H1 (cell line): ENCODE measurements around the gene CD44. TPM values are rescaled to one million over a fixed set of nuclear protein-coding genes. Genes with fewer than 3 reads are reported as not detected.

ENCODE experiments used
- CTCF ChIA-PET: fragments of 300-600 bp; sonication (Branson Sonifier 250); formaldehyde crosslinking; loops from one replicate; lab custom pipeline; 2021; ENCODE audit not compliant: partially characterized antibody; lab: Charles Lee
- POLR2A ChIA-PET: fragments of 300-600 bp; sonication (Branson Sonifier 250); formaldehyde crosslinking; loops from one replicate; lab custom pipeline; 2021; ENCODE audit warnings: inconsistent platforms; ENCODE audit not compliant: partially characterized antibody; lab: Charles Lee
- DNase-seq, 2 experiments: peaks; one replicate each; pipeline versions ENCODE4 v3.0.0 to v3.0.0-alpha.2; 2010 to 2022; ENCODE audit warnings: low spot score in 2 of 2, low read depth in 1 of 2, mixed read lengths in 1 of 2
- FAIRE-seq: peaks from 2 replicates; lab custom pipeline; 2011; peaks lifted over from hg19 to GRCh38; lab: Jason Lieb, UNC
- H2AFZ ChIP-seq: 2 replicates; pipeline ENCODE4 v1.8.1; 2012; ENCODE audit warnings: low read length, inconsistent platforms
- H2AK5ac ChIP-seq: 2 replicates; pipeline ENCODE4 v1.6.1; 2013; ENCODE audit warnings: low read depth, low read length
- H2BK120ac ChIP-seq: replicated peaks from 2 replicates; pipeline ENCODE3; 2013; ENCODE audit warnings: low read depth, low read length, inconsistent platforms
- H2BK12ac ChIP-seq: 2 replicates; pipeline ENCODE4 v1.6.1; 2013; ENCODE audit warnings: low read depth, low read length
- H2BK15ac ChIP-seq: 2 replicates; pipeline ENCODE4 v1.6.1; 2013; ENCODE audit warnings: low read length
- H2BK20ac ChIP-seq: 2 replicates; pipeline ENCODE4 v1.6.1; 2013; ENCODE audit warnings: low read length
- H2BK5ac ChIP-seq: 2 replicates; pipeline ENCODE4 v1.6.1; 2013; ENCODE audit warnings: low read depth, low read length
- H3K14ac ChIP-seq: 2 replicates; pipeline ENCODE4 v1.6.1; 2013; ENCODE audit warnings: inconsistent platforms; ENCODE audit not compliant: insufficient read length
- H3K18ac ChIP-seq: 2 replicates; pipeline ENCODE4 v1.6.1; 2013; ENCODE audit warnings: low read length; ENCODE audit errors: extremely low read depth
- H3K23ac ChIP-seq: 2 replicates; pipeline ENCODE4 v1.6.1; 2013; ENCODE audit warnings: inconsistent platforms; ENCODE audit not compliant: insufficient read length
- H3K23me2 ChIP-seq: 2 replicates; pipeline ENCODE4 v1.6.1; 2013; ENCODE audit warnings: low read depth, low read length
- H3K27ac ChIP-seq: 2 replicates; pipeline ENCODE4 v1.6.1; 2011; ENCODE audit warnings: low read depth, low read length, inconsistent platforms
- H3K27me3 ChIP-seq, 4 experiments: replicated peaks in 1 of 4; 1 replicate in 1 of 4; 2 replicates in 3 of 4; pipeline versions ENCODE4 v1.6.1 to v1.8.1; 2011 to 2013; ENCODE audit warnings: low read length in 3 of 4, mild to moderate bottlenecking in 3 of 4, inconsistent platforms in 2 of 4, mixed read lengths in 2 of 4, moderate library complexity in 1 of 4; ENCODE audit not compliant: control insufficient read depth in 3 of 4, insufficient read depth in 3 of 4; ENCODE audit errors: extremely low read depth in 1 of 4
- H3K36me3 ChIP-seq, 4 experiments: 2 replicates each; pipeline versions ENCODE4 v1.6.1 to v1.8.1; 2011 to 2013; ENCODE audit warnings: mild to moderate bottlenecking in 4 of 4, low read length in 3 of 4, moderate library complexity in 2 of 4, control low read depth in 1 of 4, inconsistent platforms in 1 of 4; ENCODE audit not compliant: insufficient read depth in 4 of 4, control insufficient read depth in 2 of 4
- H3K4ac ChIP-seq: replicated peaks from 2 replicates; pipeline ENCODE3; 2013; ENCODE audit warnings: low read length, low read depth, mixed read lengths, inconsistent platforms; ENCODE audit not compliant: insufficient read length
- H3K4me1 ChIP-seq, 4 experiments: replicated peaks in 1 of 4; 1 replicate in 1 of 4; 2 replicates in 3 of 4; pipeline versions ENCODE4 v1.6.1 to v1.8.1; 2011 to 2013; ENCODE audit warnings: low read length in 3 of 4, inconsistent platforms in 2 of 4, mixed read lengths in 1 of 4; ENCODE audit not compliant: insufficient read depth in 4 of 4, control insufficient read depth in 3 of 4
- H3K4me2 ChIP-seq, 2 experiments: 2 replicates each; pipeline versions ENCODE4 v1.6.1 to v1.8.1; 2011 to 2013; ENCODE audit warnings: low read depth in 2 of 2, low read length in 2 of 2, control low read depth in 1 of 2, inconsistent platforms in 1 of 2, mild to moderate bottlenecking in 1 of 2; ENCODE audit not compliant: insufficient read depth in 1 of 2
- H3K4me3 ChIP-seq, 4 experiments: fragments of 200-600, 300-600 bp in 1 of 4; sonication (generic), shearing (Covaris generic), sonication (Bioruptor Twin) in 1 of 4; 2 replicates each; pipeline versions ENCODE4 v1.5.1 to v1.8.1; 2011 to 2016; ENCODE audit warnings: low read length in 4 of 4, low read depth in 3 of 4, control low read depth in 2 of 4, inconsistent platforms in 2 of 4, mild to moderate bottlenecking in 2 of 4, mixed read lengths in 1 of 4, moderate library complexity in 1 of 4; ENCODE audit not compliant: insufficient read depth in 2 of 4; ENCODE audit errors: extremely low read depth in 1 of 4
- H3K56ac ChIP-seq: replicated peaks from 2 replicates; pipeline ENCODE3; 2013; ENCODE audit warnings: low read depth, mild to moderate bottlenecking, mixed read lengths, low read length, inconsistent platforms; ENCODE audit not compliant: insufficient read length
- H3K79me1 ChIP-seq: 2 replicates; pipeline ENCODE4 v1.6.1; 2013; ENCODE audit warnings: low read depth, low read length, control low read depth
- H3K79me2 ChIP-seq, 2 experiments: 2 replicates each; pipeline versions ENCODE4 v1.6.1 to v1.8.1; 2012 to 2013; ENCODE audit warnings: low read length in 2 of 2, mild to moderate bottlenecking in 2 of 2, inconsistent platforms in 1 of 2; ENCODE audit not compliant: insufficient read depth in 2 of 2, control insufficient read depth in 1 of 2
- H3K9ac ChIP-seq, 4 experiments: replicated peaks in 1 of 4; 1 replicate in 1 of 4; 2 replicates in 3 of 4; pipeline versions ENCODE4 v1.6.1 to v1.8.1; 2011 to 2013; ENCODE audit warnings: low read depth in 3 of 4, low read length in 3 of 4, control low read depth in 2 of 4, mild to moderate bottlenecking in 2 of 4, moderate library complexity in 2 of 4, inconsistent platforms in 1 of 4; ENCODE audit errors: extremely low read depth in 1 of 4
- H3K9me3 ChIP-seq, 2 experiments: 2 replicates each; pipeline versions ENCODE4 v1.6.1 to v1.8.1; 2012 to 2013; ENCODE audit warnings: mild to moderate bottlenecking in 2 of 2, moderate library complexity in 2 of 2, control low read depth in 1 of 2, inconsistent platforms in 1 of 2, low read depth in 1 of 2, low read length in 1 of 2, mixed read lengths in 1 of 2; ENCODE audit not compliant: insufficient read depth in 2 of 2
- H4K20me1 ChIP-seq, 2 experiments: replicated peaks in 1 of 2; 2 replicates each; pipeline versions ENCODE3 to v1.8.1; 2011 to 2013; ENCODE audit warnings: inconsistent platforms in 2 of 2, low read length in 2 of 2, mild to moderate bottlenecking in 1 of 2; ENCODE audit not compliant: insufficient read depth in 2 of 2, control insufficient read depth in 1 of 2
- H4K5ac ChIP-seq: 2 replicates; pipeline ENCODE4 v1.6.1; 2013; ENCODE audit warnings: low read length, low read depth, mixed read lengths, inconsistent platforms; ENCODE audit not compliant: insufficient read length
- H4K8ac ChIP-seq: 2 replicates; pipeline ENCODE4 v1.8.0; 2013; ENCODE audit warnings: mild to moderate bottlenecking, moderate library complexity, low read length, inconsistent platforms; ENCODE audit not compliant: insufficient read depth; ENCODE audit errors: extremely low read depth
- H4K91ac ChIP-seq: replicated peaks from 2 replicates; pipeline ENCODE3; 2013; ENCODE audit warnings: low read length, mixed read lengths, inconsistent platforms; ENCODE audit not compliant: insufficient read length
- CBX8 ChIP-seq: fragments of 300-800, 300-1000 bp; sonication (generic); IDR thresholded peaks from 2 replicates; pipeline ENCODE4 v1.7.1; 2016; ENCODE audit warnings: low read depth, low read length, borderline replicate concordance
- EGR1 ChIP-seq: IDR thresholded peaks from 2 replicates; pipeline ENCODE4 v1.6.1; 2011; ENCODE audit warnings: low read depth, low read length, borderline replicate concordance
- HDAC6 ChIP-seq: IDR thresholded peaks from one replicate; pipeline ENCODE4 v1.7.1; 2012; ENCODE audit warnings: low read depth, mild to moderate bottlenecking, inconsistent platforms, low read length, moderate library complexity
- PHF8 ChIP-seq: fragments of 200-600 bp; sonication (generic); conservative IDR thresholded peaks from 2 replicates; pipeline ENCODE4 v1.7.1; 2012; ENCODE audit warnings: low read depth, mild to moderate bottlenecking, inconsistent platforms, low read length, moderate library complexity
- POLR2A ChIP-seq, 2 experiments: IDR thresholded peaks; 1 replicate in 1 of 2; 2 replicates in 1 of 2; pipeline ENCODE4 v1.6.1; 2011; ENCODE audit warnings: low read depth in 2 of 2, low read length in 2 of 2, mild to moderate bottlenecking in 2 of 2; ENCODE audit errors: control extremely low read depth in 1 of 2
- POLR2AphosphoS5 ChIP-seq: IDR thresholded peaks from 2 replicates; pipeline ENCODE4 v1.6.1; 2011; ENCODE audit warnings: low read depth, low read length
- RAD21 ChIP-seq, 2 experiments: IDR thresholded peaks in 1 of 2; conservative IDR thresholded peaks in 1 of 2; 2 replicates each; pipeline ENCODE4 v1.6.1; 2011; ENCODE audit warnings: low read depth in 2 of 2, low read length in 2 of 2, improper control_type of control experiment in 1 of 2, inconsistent platforms in 1 of 2, mild to moderate bottlenecking in 1 of 2, moderate library complexity in 1 of 2
- RFX5 ChIP-seq: IDR thresholded peaks from 2 replicates; pipeline ENCODE4 v1.6.1; 2011; ENCODE audit warnings: low read depth, low read length, improper control_type of control experiment, borderline replicate concordance
- SP4 ChIP-seq: IDR thresholded peaks from 2 replicates; pipeline ENCODE4 v1.6.1; 2012; ENCODE audit warnings: low read length, inconsistent platforms
- SRF ChIP-seq: IDR thresholded peaks from 2 replicates; pipeline ENCODE4 v1.6.1; 2011; ENCODE audit warnings: mild to moderate bottlenecking, low read depth, low read length, moderate library complexity
- TCF12 ChIP-seq: IDR thresholded peaks from 2 replicates; pipeline ENCODE4 v1.6.1; 2011; ENCODE audit warnings: low read depth, mild to moderate bottlenecking, low read length
- YY1 ChIP-seq: IDR thresholded peaks from 2 replicates; pipeline ENCODE4 v1.6.1; 2011; ENCODE audit warnings: low read depth, mild to moderate bottlenecking, low read length
- WGBS, 2 experiments: shearing (Covaris generic) in 1 of 2; methylation state at CpG; one replicate each; pipeline versions ENCODE4 v1.1.6 to v1.1.7; 2013 to 2015; ENCODE audit warnings: low lambda C conversion rate in 2 of 2, mixed read lengths in 2 of 2, inconsistent platforms in 1 of 2, low coverage in 1 of 2, missing lambda C conversion rate in 1 of 2; ENCODE audit not compliant: insufficient replicate concordance in 2 of 2, insufficient coverage in 1 of 2, insufficient read length in 1 of 2; ENCODE audit errors: extremely low coverage in 1 of 2, missing lambda C conversion rate in 1 of 2; 5-methylcytosine and 5-hydroxymethylcytosine counted together
- polyA plus RNA-seq, 7 experiments: library from polyadenylated mRNA; depleted of rRNA in 3 of 7; stranded (reverse) in 5 of 7; unstranded in 2 of 7; fragments of >200 nt in 5 of 7; fragments of 200-250 nt in 2 of 7; gene quantifications; 1 replicate in 5 of 7; 2 replicates in 1 of 7; 4 replicates in 1 of 7; pipeline versions ENCODE4 v1.2.1 to v1.2.3, GENCODE V29; 2011 to 2013; ENCODE audit warnings: missing spikeins in 2 of 7, mixed read lengths in 2 of 7
- total RNA-seq: library from RNA; stranded (reverse); fragmentation: NEBNext Ultra II Directional; extraction: Animal tissue kit (Norgen Biotek cat#: 25700); gene quantifications from 2 replicates; pipeline ENCODE4 v1.2.1, GENCODE V29; 2021

The CD44 gene
- total and polyA plus RNA-seq, 2 of the 8 experiments (the other 6 are each of a cell fraction or from before 2014, with no cell fraction given), result 11.8 to 13.7 TPM

DNA sequence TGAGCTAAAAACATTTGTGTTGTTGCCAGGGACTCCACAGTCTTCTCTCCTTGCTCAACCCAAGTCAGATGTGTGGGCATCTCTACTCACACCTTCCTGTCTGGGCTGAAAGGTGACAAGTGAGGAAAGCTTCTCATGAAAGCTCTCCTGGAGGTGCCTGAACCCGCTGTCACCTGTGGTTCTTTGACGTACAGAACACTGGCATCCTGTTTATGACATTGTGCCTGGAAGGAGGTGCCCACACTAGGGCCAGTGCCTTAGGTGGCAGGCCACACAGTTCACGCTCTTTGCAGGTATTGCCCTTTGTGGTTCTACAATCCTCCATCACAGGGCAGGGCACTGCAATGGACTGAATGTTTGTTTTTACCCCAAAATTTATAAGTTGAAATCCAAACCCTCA lies 108.5 kb downstream of the CD44 start:
- WGBS, 2 experiments, result 97% methylated on average over 3 of the region's 3 CpGs; no CpG with 5 or more reads in 1 of the 2 experiments
- no peak overlapping the region for H2BK12ac ChIP-seq
- no peak overlapping the region for H3K14ac ChIP-seq
- no peak overlapping the region for H2AFZ ChIP-seq
- no peak overlapping the region for H2BK5ac ChIP-seq
- no peak overlapping the region for H3K4me2 ChIP-seq
- H4K20me1 ChIP-seq, result no peaks in the 10 kb centered on the region
- no peak for TF ChIP-seq POLR2AphosphoS5
- TF ChIP-seq TCF12, result no peak
- TF ChIP-seq YY1, result no peak
- TF ChIP-seq POLR2A (IDR thresholded peaks at IDR 0.05; ENCODE audit: control extremely low read depth in 1 of 2, low read depth in 2 of 2, low read length in 2 of 2), result no peak
- no peak for TF ChIP-seq PHF8
- TF ChIP-seq RFX5, result no peak
- TF ChIP-seq CBX8, result no peak
- no peak for TF ChIP-seq EGR1
- no peak for TF ChIP-seq RAD21 (IDR thresholded peaks at IDR 0.05 in 1 of 2, conservative IDR thresholded peaks at IDR 0.05 in 1 of 2; ENCODE audit: low read depth in 2 of 2, low read length in 2 of 2)
- TF ChIP-seq SP4, result no peak
- TF ChIP-seq SRF, result no peak
- TF ChIP-seq HDAC6, result no peak
- no peaks in the 10 kb centered on the region for H3K27me3 ChIP-seq
- ChIA-PET POLR2A (no interaction called here), CTCF (interaction anchor here (0.9 to 1.1 kb wide), 4 partner anchors 9 to 237 kb away, joined by 3 to 4 read pairs (median 3); no protein-coding TSS in a partner anchor)
- FAIRE-seq, result no peak
- no peaks in the 10 kb centered on the region for H3K36me3 ChIP-seq
- no peak overlapping the region for H2BK15ac ChIP-seq
- H3K79me2 ChIP-seq, result no peaks in the 10 kb centered on the region
- no peak overlapping the region for H3K23ac ChIP-seq
- no peak overlapping the region for H4K5ac ChIP-seq
- H3K18ac ChIP-seq, result no peak overlapping the region
- no peak overlapping the region for H2BK20ac ChIP-seq
- no peak overlapping the region for H2BK120ac ChIP-seq
- no peak for DNase-seq
- H3K27ac ChIP-seq, result no peak overlapping the region
- H4K91ac ChIP-seq, result no peak overlapping the region
- no peak overlapping the region for H3K4ac ChIP-seq
- H3K23me2 ChIP-seq, result no peaks in the 10 kb centered on the region
- no peak overlapping the region for H2AK5ac ChIP-seq
- H3K56ac ChIP-seq, result no peak overlapping the region
- H3K4me1 ChIP-seq, result no peaks in the 10 kb centered on the region
- no peak overlapping the region for H3K9ac ChIP-seq
- no peak overlapping the region for H3K4me3 ChIP-seq
- no peaks in the 10 kb centered on the region for H3K79me1 ChIP-seq
- H4K8ac ChIP-seq, result no peak overlapping the region
- H3K9me3 ChIP-seq, result no peaks in the 10 kb centered on the region
